ENCODE measurements around the gene ZNF32. TPM values are rescaled to one million over a fixed set of nuclear protein-coding genes. Genes with fewer than 3 reads are reported as not detected.

ZNF32 gene
- total and polyA plus RNA-seq, 2 of the 8 experiments (the other 6 are each of a cell fraction or from before 2014, with no cell fraction given) = 17.2 to 22.5 TPM

GRCh38 chr10:43606323-43607198 is 42.1 kb downstream of the ZNF32 start, which contains the start of gene ZNF485 (continued):
- peak; percentile 76 for TF ChIP-seq PHF8 (conservative IDR thresholded peaks at IDR 0.05; ENCODE audit: low read depth, low read length)
- TF ChIP-seq USF2 (IDR thresholded peaks at IDR 0.05; ENCODE audit: low read length) = no peak
- TF ChIP-seq CTBP2 (IDR thresholded peaks at IDR 0.05; ENCODE audit: borderline replicate concordance, insufficient read depth, insufficient read length, low read length) = no peak
- TF ChIP-seq SIN3A (conservative IDR thresholded peaks at IDR 0.05 in 1 of 2, IDR thresholded peaks at IDR 0.05 in 1 of 2; ENCODE audit: low read depth in 1 of 2, low read length in 2 of 2) = 0 out of 4 replicates have a peak, but pooled peaks have one; percentile 19 to 51
- no peak for TF ChIP-seq TCF12 (IDR thresholded peaks at IDR 0.05; ENCODE audit: low read depth, low read length)
- TF ChIP-seq TAF1 (IDR thresholded peaks at IDR 0.05; ENCODE audit: low read depth, low read length) = peak; percentile 86
- no peak for TF ChIP-seq CBX8 (IDR thresholded peaks at IDR 0.05; ENCODE audit: borderline replicate concordance, low read depth, low read length)
- TF ChIP-seq BCL11A (IDR thresholded peaks at IDR 0.05; ENCODE audit: low read depth in 2 of 2, low read length in 2 of 2) = no peak
- TF ChIP-seq TEAD4 (IDR thresholded peaks at IDR 0.05; ENCODE audit: low read depth, low read length) = no peak
- peak; percentile 67 for TF ChIP-seq TBP (IDR thresholded peaks at IDR 0.05; ENCODE audit: low read depth, low read length)
- TF ChIP-seq ASH2L (IDR thresholded peaks at IDR 0.05; ENCODE audit: low read length) = peak; percentile 41
- TF ChIP-seq SUZ12 (IDR thresholded peaks at IDR 0.05; ENCODE audit: low read length) = no peak
- no peak for TF ChIP-seq RXRA (IDR thresholded peaks at IDR 0.05; ENCODE audit: insufficient read depth, low read depth, low read length)
- peak; percentile 89 for TF ChIP-seq E2F6 (IDR thresholded peaks at IDR 0.05)
